Measurements from ENCODE around the gene OR52L1.
"Not testable (repeated sequence)": the region's sequence is repeated elsewhere in the genome, so short reads cannot be mapped to it uniquely, and the experiment has no call there.

Gene OR52L1

DNA sequence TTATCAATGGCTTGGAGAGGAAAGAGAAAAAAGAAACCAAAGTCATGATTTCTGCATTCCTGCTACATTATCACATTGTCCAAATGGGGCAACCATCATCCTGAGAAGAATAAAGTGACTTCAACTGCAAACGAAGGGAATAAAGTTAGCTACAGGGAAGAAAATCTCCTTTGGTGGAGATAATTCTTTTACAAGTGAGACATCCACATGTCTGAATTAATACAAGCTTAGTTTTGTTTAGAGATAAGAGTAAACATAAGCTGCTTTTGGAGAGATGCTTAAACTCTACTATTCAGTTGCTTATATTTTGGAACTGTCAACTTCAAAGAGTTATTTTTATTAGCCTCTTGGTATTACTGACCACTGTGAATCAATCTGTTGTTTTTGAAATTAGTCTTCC is at the start of gene OR52L1:
TSS of gene OR52L1 (minus strand) at position 101 of the 400 bp plus-strand sequence. CDS start at position 46, 55 bp downstream.
- no peak for DNase-seq

- no peak for DNase-seq
Observed at GRCh38 chr11:6030708-6031405, 44.1 kb upstream of the OR52L1 start, which contains the start of gene OR56A1. Gene OR56A1, minus strand, starts transcription at chr11:6030758. Its CDS starts 3,066 bp downstream, at chr11:6027692.

- DNase-seq = no peak
Observed at GRCh38 chr11:6027501-6027900, 40.7 kb upstream of the OR52L1 start.

- no peak for DNase-seq
Observed at GRCh38 chr11:6025056-6025455, 38.3 kb upstream of the OR52L1 start.

DNA sequence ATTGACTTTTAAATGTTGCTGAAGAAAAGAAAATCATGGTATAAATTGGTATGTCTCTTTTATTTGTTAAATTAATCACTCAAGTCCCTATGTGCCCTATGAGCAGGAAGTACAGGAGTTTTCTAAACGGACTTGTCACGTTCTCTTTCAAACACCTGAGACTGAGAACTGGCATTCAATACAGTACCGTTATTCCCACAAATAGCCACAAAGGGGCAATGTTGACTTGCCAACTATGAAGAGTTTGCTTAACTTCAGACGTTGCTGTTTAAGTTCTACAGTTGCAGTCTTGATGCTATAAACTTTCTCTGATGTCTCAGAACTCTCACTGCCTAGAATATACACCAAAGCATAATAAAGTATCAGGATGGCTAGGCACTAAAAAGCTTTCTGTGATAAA is 36.2 kb upstream of the OR52L1 start:
- DNase-seq = peak; percentile 1

DNA sequence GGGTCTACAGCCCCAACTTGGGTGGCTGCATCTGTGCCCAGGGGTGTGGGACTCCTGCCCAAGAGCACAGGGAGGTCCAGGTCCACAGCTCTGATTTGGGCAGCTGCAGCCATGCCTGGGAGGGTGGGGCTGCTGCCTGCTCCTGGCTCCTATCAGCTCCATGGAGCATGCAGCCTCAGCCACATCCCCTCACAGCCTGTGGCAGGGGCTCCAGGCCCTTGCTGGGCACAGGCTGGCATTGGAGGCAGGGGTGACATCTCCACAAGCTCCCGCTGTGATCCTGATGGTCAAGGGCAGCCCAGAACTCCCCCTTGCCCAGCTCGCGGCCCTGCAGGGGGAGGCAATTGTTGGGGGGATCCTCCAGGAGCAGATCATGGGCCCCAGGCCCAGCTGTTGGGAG is 26.3 kb upstream of the OR52L1 start:
- no peak for DNase-seq

DNA sequence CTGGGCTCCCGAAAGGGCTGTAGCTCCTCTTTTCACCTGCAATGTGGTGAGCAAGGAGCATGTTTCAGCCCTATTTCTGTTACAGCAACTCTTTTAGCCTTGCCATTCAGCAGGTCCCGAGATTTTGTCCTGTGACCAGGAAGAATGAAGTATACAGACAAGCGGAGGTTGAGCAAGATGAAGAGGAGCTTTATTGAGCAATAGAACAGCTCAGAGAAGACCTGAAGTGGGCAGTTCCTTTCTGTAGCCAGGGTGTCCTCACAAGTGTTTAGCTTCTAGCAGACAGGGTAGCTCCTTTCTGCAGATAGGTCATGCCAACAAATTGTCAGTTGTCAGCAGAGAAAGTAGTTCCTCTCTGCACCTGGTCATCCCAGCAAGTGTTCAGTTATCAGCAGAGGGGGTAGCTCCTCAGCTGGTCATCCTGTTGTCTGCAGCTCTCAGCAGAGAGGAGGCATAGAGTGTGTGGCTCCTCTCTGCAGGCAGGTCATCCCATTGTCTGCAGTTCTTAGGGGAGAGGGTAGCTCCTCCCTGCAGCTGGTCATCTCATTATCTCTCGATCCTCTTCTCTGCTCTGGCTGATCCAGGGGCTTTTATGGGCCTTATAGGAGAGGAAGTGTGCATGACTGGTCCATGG is 25.4 kb upstream of the OR52L1 start:
- DNase-seq = no peak

GRCh38 chr11:6006846-6007245 is 20.1 kb upstream of the OR52L1 start, which contains the start of gene OR56A4:
Gene OR56A4, minus strand, starts transcription at chr11:6006946. Its CDS starts 3,954 bp downstream, at chr11:6002992.
- DNase-seq = no peak

GRCh38 chr11:6006395-6006794 is 19.6 kb upstream of the OR52L1 start:
- no peak for DNase-seq

DNA sequence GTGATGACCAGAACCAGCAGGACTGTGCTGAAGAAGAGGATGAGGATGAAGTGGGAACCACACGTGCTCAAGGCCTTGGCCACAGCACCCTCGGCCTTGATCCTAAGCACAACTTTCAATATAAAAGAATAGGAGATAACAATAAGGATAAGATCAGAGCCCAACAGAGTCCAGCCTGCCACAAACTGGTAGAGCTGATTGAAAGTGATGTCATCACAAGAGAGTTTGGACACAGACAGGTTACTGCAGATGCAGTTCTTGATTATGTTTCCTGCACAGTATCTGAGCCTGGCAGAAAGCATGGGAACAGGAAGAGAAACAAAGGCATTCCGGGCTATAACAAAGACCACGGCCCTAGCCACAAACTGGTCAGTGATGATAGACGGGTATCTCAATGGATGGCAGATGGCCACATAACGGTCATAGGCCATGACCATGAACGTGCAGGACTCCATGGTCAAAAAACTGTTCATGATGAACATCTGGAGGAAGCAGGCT is 15.5 kb upstream of the OR52L1 start:
- DNase-seq = no peak

DNA sequence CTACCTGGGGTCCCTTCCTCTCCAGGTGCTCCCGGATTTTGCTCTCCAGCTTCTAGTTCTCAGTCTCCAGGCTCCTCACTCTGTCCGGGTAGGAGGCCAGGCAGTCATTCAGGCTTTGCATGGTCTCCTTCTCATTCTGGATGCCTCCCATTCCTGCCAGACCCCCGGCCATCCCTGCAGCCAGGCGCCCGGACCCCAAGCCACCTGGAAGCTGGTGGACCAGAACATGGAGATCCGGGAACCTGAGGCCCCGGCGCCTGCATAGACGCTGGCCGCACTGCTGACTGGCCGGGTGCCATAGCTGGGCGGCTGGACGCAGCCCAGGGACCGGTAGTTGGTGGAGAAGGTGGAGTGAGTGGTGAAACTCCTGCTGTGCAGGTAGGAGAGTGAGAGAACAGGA is 8.0 kb upstream of the OR52L1 start:
- no peak for DNase-seq

DNA sequence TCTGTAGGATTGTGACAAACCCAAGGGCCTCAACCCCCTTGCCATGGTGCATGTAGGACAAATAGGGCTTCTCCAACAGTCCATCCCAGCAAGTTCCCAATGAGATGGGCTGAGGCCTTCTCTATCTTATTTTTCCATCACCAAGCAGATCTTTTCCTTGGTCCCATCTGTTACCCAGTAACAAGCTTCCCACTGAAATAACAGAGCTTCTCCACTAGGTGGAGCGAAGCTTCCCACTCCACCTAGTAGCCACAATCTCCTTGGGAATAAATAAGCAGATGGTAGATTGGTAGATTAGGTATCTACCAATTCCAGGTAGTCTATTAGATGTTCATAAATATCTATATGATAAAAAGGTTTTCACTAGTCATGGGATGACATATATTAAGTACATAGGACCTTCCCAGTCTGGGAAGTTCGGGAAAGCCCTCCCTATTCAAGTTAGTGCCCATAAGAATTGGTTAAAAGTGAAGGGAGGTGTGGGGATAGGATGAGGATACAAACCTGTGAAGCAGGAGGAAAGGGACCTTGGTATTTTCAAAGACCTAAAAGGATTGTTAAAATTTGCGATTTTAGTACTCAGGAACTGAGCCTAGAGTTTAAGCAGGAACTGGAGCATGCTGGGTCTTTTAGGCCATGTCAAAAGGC is 5.9 kb upstream of the OR52L1 start:
- peak; percentile 35 for DNase-seq

DNA sequence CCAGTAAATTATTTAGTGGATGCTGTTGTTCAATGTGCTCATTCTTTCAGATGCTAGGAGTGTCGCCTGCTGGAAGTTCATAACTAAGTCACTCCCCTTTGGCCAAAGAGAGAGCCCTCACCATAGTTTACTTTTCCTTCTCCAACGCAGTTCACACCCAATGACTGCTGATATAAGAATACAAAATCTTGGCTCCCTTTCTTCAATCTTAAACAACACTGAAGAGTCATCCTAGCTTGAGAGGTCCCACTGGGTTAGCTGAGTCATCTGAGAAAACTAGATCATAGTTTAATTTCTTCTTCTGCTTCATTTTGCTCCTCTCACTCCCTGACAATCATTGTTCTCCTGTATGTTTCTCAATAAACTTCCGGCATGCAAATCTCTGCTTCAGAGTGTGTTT is 5.4 kb upstream of the OR52L1 start:
- DNase-seq = no peak

DNA sequence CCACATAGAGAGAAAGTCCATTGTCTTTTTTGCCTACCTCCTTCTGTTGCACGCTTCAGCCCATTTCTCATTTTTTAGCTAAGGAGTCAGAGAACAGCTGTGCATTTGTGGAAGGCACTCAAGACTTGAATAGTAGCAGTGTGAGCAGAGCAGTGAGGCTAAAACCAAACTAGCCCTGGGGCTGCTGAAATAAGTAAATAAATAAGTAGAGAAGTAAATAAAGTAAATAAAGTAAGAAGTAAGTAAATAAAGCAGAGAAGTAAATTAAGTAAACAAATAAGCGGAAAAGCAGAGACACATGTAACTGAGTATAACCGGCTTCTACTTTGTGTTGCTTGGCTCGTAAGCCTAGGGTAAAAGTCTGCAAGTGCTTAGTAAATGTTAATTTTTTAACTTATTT is 2.4 kb upstream of the OR52L1 start:
- DNase-seq = no peak

DNA sequence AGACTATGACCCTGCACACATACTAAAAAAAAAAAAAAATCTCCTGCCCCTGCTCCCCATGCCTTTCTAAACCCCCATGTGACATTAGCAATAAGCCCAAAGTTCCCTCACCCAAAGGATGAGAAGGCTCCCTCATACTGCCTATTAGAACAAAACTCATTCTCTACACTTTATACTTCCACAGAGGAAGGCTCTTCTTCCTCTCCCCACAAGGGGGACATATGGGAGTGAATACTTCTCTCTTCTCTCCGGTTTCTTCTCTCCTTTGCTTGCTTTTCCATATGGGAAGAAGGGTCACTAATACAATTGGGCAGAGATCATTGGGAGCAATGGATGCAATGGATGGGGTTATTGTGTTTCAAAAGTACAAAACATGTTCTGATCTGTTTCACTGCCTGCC is 3.3 kb downstream of the OR52L1 start:
- DNase-seq = no peak

- DNase-seq = no peak
Observed at GRCh38 chr11:5973530-5973929, 13.3 kb downstream of the OR52L1 start.

GRCh38 chr11:5968394-5968793 is 18.4 kb downstream of the OR52L1 start, which contains the start of gene OR56A5:
Gene OR56A5, minus strand, starts transcription at chr11:5968494. Its CDS starts 0 bp downstream, at chr11:5968494.
- DNase-seq = no peak

- no peak for DNase-seq
Observed at GRCh38 chr11:5967708-5968107, 19.1 kb downstream of the OR52L1 start.

DNA sequence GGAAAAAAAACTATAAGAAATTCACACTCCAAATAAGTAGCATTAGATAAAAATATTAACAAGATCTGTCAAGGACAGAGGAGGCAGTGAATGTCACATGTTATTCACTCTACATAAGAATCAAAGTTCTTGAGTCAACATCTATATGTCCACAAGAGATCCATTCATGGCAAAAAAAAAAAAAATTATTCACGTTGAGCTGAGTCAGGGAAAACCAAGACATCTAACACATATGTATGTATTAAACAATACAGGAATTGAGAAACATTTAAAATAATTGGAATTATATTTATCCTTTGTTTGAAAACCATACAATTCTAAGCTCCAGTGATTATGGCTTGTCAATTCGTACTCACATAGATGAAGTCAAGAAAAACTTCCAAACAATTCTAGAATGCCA is 19.8 kb downstream of the OR52L1 start:
- DNase-seq = no peak

DNA sequence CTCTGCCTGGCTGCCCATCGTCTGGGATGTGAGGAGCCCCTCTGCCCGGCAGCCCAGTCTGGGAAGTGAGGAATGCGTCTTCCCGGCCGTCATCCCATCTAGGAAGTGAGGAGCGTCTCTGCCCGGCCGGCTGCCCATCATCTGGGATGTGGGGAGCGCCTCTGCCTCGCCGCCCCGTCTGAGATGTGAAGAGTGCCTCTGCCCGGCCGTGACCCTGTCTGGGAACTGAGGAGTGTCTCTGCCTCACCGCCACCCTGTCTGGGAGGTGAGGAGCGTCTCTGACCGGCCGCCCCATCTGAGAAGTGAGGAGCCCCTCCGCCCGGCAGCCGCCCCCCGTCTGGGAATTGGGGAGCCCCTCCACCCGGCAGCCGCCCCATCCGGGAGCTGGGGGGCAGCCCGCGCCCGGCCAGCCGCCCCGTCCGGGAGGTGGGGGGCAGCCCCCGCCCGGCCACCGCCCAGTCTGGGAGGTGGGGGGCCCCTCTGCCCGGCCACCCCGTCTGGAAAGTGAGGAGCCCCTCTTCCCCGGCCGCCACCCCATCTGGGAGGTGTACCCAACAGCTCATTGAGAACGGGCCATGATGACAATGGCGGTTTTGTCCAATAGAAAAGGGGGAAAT is 26.0 kb downstream of the OR52L1 start:
- DNase-seq = not testable (repeated sequence)

DNA sequence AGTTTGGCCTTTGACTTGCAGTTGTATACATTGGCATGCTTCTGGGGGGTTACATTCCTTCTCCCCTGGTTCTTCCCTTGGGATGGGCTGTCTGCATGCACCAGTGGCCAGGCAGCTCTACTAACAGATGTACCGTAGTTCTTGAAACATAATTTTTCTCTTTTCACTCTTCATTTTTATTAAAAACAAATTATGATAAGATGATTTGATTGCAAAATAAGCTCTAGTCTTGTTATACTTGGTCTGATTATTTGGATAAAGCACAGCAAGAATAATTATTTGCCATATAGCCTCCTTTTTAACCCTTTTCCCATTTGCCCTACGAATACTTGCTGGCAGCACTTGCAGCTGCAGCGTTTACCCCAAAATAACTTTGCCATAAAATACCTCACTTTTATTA is 31.2 kb downstream of the OR52L1 start:
- no peak for DNase-seq

- DNase-seq = no peak
Observed at GRCh38 chr11:5941951-5942350, 44.8 kb downstream of the OR52L1 start, which contains the start of gene OR56A3. Gene OR56A3, plus strand, starts transcription at chr11:5942251. Its CDS starts 5,096 bp downstream, at chr11:5947347.

- DNase-seq = no peak
Observed at GRCh38 chr11:5940748-5941147, 46.0 kb downstream of the OR52L1 start.

Data from NCI-H2171 treated with DMSO at 0.1 percent for 48 hours (cell line).